H1 (cell line): ENCODE results near the gene EIF3B. TPM values are rescaled to one million over a fixed set of nuclear protein-coding genes. Genes with fewer than 3 reads are reported as not detected.

ENCODE experiments used
- CTBP2 ChIP-seq: IDR thresholded peaks from 2 replicates; pipeline ENCODE4 v1.7.0; 2011; ENCODE audit warnings: borderline replicate concordance, mild to moderate bottlenecking, moderate library complexity, mixed read lengths, low read length; ENCODE audit not compliant: insufficient read depth, insufficient read length
- FOSL1 ChIP-seq: IDR thresholded peaks from 2 replicates; pipeline ENCODE4 v1.6.1; 2011; ENCODE audit warnings: mild to moderate bottlenecking, low read depth, low read length, moderate library complexity; ENCODE audit not compliant: insufficient read depth
- GABPA ChIP-seq: IDR thresholded peaks from 2 replicates; pipeline ENCODE4 v1.6.1; 2011; ENCODE audit warnings: mild to moderate bottlenecking, low read length, moderate library complexity, borderline replicate concordance; ENCODE audit not compliant: insufficient read depth
- GTF2F1 ChIP-seq: IDR thresholded peaks from 2 replicates; pipeline ENCODE4 v1.6.1; 2012; ENCODE audit warnings: low read depth, low read length, improper control_type of control experiment, borderline replicate concordance
- NRF1 ChIP-seq: IDR thresholded peaks from 2 replicates; pipeline ENCODE4 v1.6.1; 2011; ENCODE audit warnings: mild to moderate bottlenecking, low read depth, low read length, improper control_type of control experiment
- RXRA ChIP-seq: IDR thresholded peaks from 2 replicates; pipeline ENCODE4 v1.6.1; 2011; ENCODE audit warnings: low read depth, mild to moderate bottlenecking, low read length, moderate library complexity; ENCODE audit not compliant: insufficient read depth
- SAP30 ChIP-seq: fragments of 300-600 bp; sonication (generic); IDR thresholded peaks from 2 replicates; pipeline ENCODE4 v1.7.1; 2012; ENCODE audit warnings: low read length, moderate library complexity, mild to moderate bottlenecking, inconsistent platforms; ENCODE audit not compliant: insufficient read depth, insufficient replicate concordance
- SP2 ChIP-seq: IDR thresholded peaks from 2 replicates; pipeline ENCODE4 v1.6.1; 2012; ENCODE audit warnings: mild to moderate bottlenecking, low read length, inconsistent platforms
- TCF12 ChIP-seq: IDR thresholded peaks from 2 replicates; pipeline ENCODE4 v1.6.1; 2011; ENCODE audit warnings: low read depth, mild to moderate bottlenecking, low read length
- polyA plus RNA-seq, 7 experiments: library from polyadenylated mRNA; depleted of rRNA in 3 of 7; stranded (reverse) in 5 of 7; unstranded in 2 of 7; fragments of >200 nt in 5 of 7; fragments of 200-250 nt in 2 of 7; gene quantifications; 1 replicate in 5 of 7; 2 replicates in 1 of 7; 4 replicates in 1 of 7; pipeline versions ENCODE4 v1.2.1 to v1.2.3, GENCODE V29; 2011 to 2013; ENCODE audit warnings: missing spikeins in 2 of 7, mixed read lengths in 2 of 7
- total RNA-seq: library from RNA; stranded (reverse); fragmentation: NEBNext Ultra II Directional; extraction: Animal tissue kit (Norgen Biotek cat#: 25700); gene quantifications from 2 replicates; pipeline ENCODE4 v1.2.1, GENCODE V29; 2021
- TF ChIP-seq, protein P1 (sequence below): fragments of 300-600 bp; sonication (generic); IDR thresholded peaks from 2 replicates; pipeline ENCODE4 v1.7.1; 2012; ENCODE audit warnings: low read length, moderate library complexity, mild to moderate bottlenecking, inconsistent platforms; ENCODE audit not compliant: insufficient replicate concordance
- TF ChIP-seq, protein P2 (sequence below): IDR thresholded peaks from 2 replicates; pipeline ENCODE4 v1.6.1; 2012; ENCODE audit warnings: inconsistent platforms

Gene EIF3B
- total and polyA plus RNA-seq, 2 of the 8 experiments (the other 6 are each of a cell fraction or from before 2014, with no cell fraction given): 167 to 316 TPM

DNA sequence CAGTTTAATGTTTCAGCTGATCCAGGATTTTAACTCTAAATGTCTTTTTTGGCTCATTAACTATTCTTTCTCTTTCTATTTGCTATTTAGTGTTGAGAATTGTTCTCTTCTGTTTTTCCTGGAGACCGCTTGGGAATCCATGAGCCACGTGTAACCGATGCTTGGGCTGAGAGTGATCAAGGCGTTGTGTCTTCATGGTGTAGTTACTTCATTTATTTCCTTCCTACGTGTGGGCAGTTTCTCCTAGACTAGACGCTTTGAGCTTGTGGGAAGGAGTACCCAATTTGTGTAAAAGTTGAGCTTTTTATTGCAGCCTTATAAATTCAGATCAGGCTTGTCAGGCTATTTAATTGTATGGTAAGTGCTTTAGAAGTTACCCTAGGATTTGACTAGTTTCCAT lies 2.9 kb downstream of the EIF3B start (continued):
- TF ChIP-seq, protein P1, sequence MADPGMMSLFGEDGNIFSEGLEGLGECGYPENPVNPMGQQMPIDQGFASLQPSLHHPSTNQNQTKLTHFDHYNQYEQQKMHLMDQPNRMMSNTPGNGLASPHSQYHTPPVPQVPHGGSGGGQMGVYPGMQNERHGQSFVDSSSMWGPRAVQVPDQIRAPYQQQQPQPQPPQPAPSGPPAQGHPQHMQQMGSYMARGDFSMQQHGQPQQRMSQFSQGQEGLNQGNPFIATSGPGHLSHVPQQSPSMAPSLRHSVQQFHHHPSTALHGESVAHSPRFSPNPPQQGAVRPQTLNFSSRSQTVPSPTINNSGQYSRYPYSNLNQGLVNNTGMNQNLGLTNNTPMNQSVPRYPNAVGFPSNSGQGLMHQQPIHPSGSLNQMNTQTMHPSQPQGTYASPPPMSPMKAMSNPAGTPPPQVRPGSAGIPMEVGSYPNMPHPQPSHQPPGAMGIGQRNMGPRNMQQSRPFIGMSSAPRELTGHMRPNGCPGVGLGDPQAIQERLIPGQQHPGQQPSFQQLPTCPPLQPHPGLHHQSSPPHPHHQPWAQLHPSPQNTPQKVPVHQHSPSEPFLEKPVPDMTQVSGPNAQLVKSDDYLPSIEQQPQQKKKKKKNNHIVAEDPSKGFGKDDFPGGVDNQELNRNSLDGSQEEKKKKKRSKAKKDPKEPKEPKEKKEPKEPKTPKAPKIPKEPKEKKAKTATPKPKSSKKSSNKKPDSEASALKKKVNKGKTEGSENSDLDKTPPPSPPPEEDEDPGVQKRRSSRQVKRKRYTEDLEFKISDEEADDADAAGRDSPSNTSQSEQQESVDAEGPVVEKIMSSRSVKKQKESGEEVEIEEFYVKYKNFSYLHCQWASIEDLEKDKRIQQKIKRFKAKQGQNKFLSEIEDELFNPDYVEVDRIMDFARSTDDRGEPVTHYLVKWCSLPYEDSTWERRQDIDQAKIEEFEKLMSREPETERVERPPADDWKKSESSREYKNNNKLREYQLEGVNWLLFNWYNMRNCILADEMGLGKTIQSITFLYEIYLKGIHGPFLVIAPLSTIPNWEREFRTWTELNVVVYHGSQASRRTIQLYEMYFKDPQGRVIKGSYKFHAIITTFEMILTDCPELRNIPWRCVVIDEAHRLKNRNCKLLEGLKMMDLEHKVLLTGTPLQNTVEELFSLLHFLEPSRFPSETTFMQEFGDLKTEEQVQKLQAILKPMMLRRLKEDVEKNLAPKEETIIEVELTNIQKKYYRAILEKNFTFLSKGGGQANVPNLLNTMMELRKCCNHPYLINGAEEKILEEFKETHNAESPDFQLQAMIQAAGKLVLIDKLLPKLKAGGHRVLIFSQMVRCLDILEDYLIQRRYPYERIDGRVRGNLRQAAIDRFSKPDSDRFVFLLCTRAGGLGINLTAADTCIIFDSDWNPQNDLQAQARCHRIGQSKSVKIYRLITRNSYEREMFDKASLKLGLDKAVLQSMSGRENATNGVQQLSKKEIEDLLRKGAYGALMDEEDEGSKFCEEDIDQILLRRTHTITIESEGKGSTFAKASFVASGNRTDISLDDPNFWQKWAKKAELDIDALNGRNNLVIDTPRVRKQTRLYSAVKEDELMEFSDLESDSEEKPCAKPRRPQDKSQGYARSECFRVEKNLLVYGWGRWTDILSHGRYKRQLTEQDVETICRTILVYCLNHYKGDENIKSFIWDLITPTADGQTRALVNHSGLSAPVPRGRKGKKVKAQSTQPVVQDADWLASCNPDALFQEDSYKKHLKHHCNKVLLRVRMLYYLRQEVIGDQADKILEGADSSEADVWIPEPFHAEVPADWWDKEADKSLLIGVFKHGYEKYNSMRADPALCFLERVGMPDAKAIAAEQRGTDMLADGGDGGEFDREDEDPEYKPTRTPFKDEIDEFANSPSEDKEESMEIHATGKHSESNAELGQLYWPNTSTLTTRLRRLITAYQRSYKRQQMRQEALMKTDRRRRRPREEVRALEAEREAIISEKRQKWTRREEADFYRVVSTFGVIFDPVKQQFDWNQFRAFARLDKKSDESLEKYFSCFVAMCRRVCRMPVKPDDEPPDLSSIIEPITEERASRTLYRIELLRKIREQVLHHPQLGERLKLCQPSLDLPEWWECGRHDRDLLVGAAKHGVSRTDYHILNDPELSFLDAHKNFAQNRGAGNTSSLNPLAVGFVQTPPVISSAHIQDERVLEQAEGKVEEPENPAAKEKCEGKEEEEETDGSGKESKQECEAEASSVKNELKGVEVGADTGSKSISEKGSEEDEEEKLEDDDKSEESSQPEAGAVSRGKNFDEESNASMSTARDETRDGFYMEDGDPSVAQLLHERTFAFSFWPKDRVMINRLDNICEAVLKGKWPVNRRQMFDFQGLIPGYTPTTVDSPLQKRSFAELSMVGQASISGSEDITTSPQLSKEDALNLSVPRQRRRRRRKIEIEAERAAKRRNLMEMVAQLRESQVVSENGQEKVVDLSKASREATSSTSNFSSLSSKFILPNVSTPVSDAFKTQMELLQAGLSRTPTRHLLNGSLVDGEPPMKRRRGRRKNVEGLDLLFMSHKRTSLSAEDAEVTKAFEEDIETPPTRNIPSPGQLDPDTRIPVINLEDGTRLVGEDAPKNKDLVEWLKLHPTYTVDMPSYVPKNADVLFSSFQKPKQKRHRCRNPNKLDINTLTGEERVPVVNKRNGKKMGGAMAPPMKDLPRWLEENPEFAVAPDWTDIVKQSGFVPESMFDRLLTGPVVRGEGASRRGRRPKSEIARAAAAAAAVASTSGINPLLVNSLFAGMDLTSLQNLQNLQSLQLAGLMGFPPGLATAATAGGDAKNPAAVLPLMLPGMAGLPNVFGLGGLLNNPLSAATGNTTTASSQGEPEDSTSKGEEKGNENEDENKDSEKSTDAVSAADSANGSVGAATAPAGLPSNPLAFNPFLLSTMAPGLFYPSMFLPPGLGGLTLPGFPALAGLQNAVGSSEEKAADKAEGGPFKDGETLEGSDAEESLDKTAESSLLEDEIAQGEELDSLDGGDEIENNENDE: no peak
- TF ChIP-seq GTF2F1: no peak
- no peak for TF ChIP-seq SAP30
- TF ChIP-seq GABPA: no peak
- no peak for TF ChIP-seq NRF1
- TF ChIP-seq TCF12: no peak
- no peak for TF ChIP-seq CTBP2
- TF ChIP-seq, protein P2, sequence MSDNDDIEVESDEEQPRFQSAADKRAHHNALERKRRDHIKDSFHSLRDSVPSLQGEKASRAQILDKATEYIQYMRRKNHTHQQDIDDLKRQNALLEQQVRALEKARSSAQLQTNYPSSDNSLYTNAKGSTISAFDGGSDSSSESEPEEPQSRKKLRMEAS: no peak
- no peak for TF ChIP-seq FOSL1
- TF ChIP-seq RXRA: no peak
- TF ChIP-seq SP2: no peak
